Measurements from ENCODE around the gene ADCY1. TPM values are rescaled to one million over a fixed set of nuclear protein-coding genes. Genes with fewer than 3 reads are reported as not detected.

The ADCY1 gene
- total RNA-seq, 4 donors from 2014 or later = 0.34 to 1.9 (median 0.37) TPM

- peaks cover 0 to 57% (median 5%) of the 10 kb centered on the region in 4 donors for H3K27me3 ChIP-seq
- H3K4me3 ChIP-seq = no peak overlapping the region
- intact Hi-C loops (cut with DNase I) = no loop called here
- no peaks in the 10 kb centered on the region for H3K9me3 ChIP-seq
- H3K36me3 ChIP-seq = no peaks in the 10 kb centered on the region
- TF ChIP-seq CTCF (IDR thresholded peaks at IDR 0.05) = no peak
- TF ChIP-seq POLR2A (IDR thresholded peaks at IDR 0.05) = no peak
- H3K4me1 ChIP-seq = peaks cover 10 to 20% (median 10%) of the 10 kb centered on the region in 3 donors
- 49 to 82% methylated on average over 6 to 11 of the region's 11 CpGs for WGBS, 2 donors
- no peak overlapping the region for H3K27ac ChIP-seq
- DNase-seq = no peak
These were observed 964 bp upstream of the ADCY1 start for GRCh38 chr7:45573204-45573603.

GRCh38 chr7:45574416-45574668, 174 bp downstream of the ADCY1 start:
- peak overlapping the region; percentile 35 to 71 (median 45) for H3K4me3 ChIP-seq
- peaks cover 10 to 20% (median 10%) of the 10 kb centered on the region in 3 donors for H3K4me1 ChIP-seq
- intact Hi-C loops (cut with DNase I) = no loop called here
- peaks cover 0 to 66% (median 5%) of the 10 kb centered on the region in 4 donors for H3K27me3 ChIP-seq
- H3K9me3 ChIP-seq = no peaks in the 10 kb centered on the region
- WGBS, 2 donors = no CpG with 5 or more reads among the region's 60 CpGs
- H3K36me3 ChIP-seq = no peaks in the 10 kb centered on the region
- no peak overlapping the region for H3K27ac ChIP-seq
- DNase-seq = no peak
- no peak for TF ChIP-seq POLR2A (IDR thresholded peaks at IDR 0.05)
- TF ChIP-seq CTCF (IDR thresholded peaks at IDR 0.05) = no peak

- no peak for DNase-seq
- H3K9me3 ChIP-seq = no peaks in the 10 kb centered on the region
- peaks cover 10 to 20% (median 10%) of the 10 kb centered on the region in 3 donors for H3K4me1 ChIP-seq
- whole genome bisulfite sequencing, 2 donors = no CpG with 5 or more reads among the region's 72 CpGs
- intact Hi-C loops (cut with DNase I) = no loop called here
- no peak for TF ChIP-seq POLR2A (IDR thresholded peaks at IDR 0.05)
- TF ChIP-seq CTCF (IDR thresholded peaks at IDR 0.05) = no peak
- H3K4me3 ChIP-seq = peak overlapping the region; percentile 35 to 71 (median 45)
- H3K27me3 ChIP-seq = peaks cover 0 to 69% (median 5%) of the 10 kb centered on the region in 4 donors
- H3K27ac ChIP-seq = no peak overlapping the region
- no peaks in the 10 kb centered on the region for H3K36me3 ChIP-seq
These were observed 717 bp downstream of the ADCY1 start for GRCh38 chr7:45574669-45575500.

GRCh38 chr7:45575501-45576248, 1.5 kb downstream of the ADCY1 start:
- H3K4me3 ChIP-seq = peak overlapping the region in 3 of 4 donors; percentile 36 to 71 (median 54)
- intact Hi-C loops (cut with DNase I) = no loop called here
- peaks cover 10 to 20% (median 10%) of the 10 kb centered on the region in 3 donors for H3K4me1 ChIP-seq
- 22 to 49% methylated on average over 3 to 13 of the region's 36 CpGs for WGBS, 2 donors
- no peaks in the 10 kb centered on the region for H3K36me3 ChIP-seq
- H3K9me3 ChIP-seq = no peaks in the 10 kb centered on the region
- H3K27me3 ChIP-seq = peaks cover 0 to 69% (median 5%) of the 10 kb centered on the region in 4 donors
- no peak for DNase-seq
- TF ChIP-seq CTCF (IDR thresholded peaks at IDR 0.05) (no peak), POLR2A (IDR thresholded peaks at IDR 0.05) (no peak)
- no peak overlapping the region for H3K27ac ChIP-seq

All from esophagus squamous epithelium (tissue), 5 donors.